NCI-H1048 (cell line): Measurements from ENCODE around the gene MAP10.

Source experiments
- DNase-seq: peaks from one replicate; lab custom pipeline; 2025; lab: John Stamatoyannopoulos, UW

Gene MAP10

DNA sequence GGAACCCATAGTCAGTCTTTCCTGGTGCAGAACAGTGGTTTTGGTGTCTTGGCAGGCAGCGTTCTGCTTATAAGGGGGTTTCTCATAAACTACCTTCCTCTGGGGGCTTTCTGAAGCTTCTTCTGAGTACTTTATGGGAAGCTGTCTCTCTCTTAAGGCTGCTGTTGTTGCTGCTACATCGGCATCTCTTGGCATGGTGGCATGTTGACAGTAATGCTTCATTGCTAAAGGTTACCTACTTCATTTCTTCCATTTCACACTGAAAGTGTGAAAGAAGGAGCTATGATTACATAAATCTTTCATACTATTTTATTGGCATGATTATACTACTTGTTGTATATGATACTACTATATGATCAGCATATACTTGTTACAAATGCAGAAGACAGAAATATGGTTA is 6.3 kb upstream of the MAP10 start:
- DNase-seq = no peak

DNA sequence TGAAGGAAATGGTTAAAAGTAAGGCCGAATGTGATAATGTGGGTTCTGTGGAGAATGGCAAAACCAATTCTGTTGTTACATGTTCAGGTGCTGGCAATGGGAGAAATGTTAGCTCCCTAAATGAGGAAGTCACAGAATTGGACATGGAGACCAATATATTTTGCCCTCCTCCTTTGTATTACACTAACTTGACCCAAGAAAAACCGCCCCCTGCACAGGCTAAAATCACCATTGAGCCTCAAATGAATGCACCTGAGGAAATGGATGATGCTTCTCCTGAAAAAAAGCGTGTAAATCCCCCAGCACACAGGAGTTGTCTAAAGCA is 932 bp downstream of the MAP10 start:
- no peak for DNase-seq

DNA sequence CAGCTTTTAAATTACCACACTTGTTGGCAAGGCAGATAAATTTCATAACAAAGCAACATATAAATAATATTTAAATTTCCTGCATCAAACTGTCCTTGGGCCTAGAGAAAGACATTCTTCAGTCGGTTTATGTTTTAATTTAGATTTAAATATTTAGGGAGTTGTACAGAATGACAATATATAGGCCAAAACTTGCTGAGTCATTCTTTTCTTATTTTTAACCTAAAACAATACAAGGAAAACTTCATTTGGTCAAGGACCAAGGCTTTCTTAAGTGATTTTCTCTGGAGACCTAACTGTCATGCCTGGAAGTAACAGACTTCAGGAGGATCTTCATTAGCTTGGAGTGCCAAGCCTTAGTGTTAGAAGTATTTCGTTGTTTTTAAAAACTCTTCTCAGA is 5.6 kb downstream of the MAP10 start:
- no peak for DNase-seq

DNA sequence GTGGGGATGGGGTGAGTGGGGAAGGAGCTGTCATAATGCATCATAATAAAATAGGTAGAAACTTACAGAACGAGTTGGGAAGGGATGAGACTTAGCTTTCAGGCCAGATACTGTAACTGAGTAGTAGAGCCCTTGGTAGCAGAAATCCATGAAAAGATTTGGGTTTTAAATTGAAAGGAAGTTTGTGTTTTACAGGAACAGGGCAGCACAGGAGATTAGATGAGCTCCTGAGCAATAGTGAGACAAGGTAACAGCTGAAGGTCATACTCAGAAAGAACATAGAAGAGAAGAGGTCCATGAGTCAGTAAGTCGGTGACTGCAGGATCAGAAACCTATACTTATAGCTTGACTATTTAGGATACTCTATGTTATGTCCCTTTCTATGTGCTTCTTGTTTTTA is 7.3 kb downstream of the MAP10 start:
- no peak for DNase-seq

DNA sequence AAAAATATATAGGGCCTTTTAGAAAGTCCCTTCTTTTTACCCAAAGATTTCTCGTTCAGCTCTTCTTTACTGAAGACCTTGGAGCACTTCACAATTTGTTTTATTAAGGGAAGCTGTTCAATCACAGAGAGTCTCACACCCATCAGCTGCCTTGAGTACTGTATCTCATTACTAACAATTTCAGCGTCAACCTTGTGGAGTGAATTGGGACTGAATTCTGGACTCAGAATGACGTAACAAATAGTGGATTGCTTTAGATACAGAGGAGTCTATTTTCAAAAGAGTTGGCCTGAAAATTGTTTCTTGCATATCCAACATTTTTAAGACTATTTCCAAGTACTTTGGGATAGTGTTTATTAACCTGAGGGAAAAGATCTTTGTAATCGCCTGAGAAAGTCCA is 7.9 kb downstream of the MAP10 start:
- DNase-seq = no peak

DNA sequence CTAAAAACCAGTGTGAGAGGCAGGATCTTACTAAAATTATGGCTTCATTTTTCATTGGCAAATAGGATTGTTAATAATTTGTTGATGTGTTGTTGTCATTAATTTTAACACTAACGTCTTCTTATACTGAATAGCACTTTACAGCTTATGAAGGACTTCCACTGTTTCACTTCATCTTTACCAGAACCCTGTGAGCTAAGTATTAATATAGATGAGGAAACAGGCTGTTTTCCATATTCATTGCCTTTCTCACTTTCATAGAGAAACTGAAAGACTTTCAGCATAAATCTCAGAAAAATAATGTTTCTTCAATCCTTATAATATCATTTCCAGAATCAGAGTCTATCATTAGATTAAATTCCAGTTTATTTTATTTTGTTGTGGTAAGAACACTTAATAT is 8.5 kb downstream of the MAP10 start:
- DNase-seq = no peak

DNA sequence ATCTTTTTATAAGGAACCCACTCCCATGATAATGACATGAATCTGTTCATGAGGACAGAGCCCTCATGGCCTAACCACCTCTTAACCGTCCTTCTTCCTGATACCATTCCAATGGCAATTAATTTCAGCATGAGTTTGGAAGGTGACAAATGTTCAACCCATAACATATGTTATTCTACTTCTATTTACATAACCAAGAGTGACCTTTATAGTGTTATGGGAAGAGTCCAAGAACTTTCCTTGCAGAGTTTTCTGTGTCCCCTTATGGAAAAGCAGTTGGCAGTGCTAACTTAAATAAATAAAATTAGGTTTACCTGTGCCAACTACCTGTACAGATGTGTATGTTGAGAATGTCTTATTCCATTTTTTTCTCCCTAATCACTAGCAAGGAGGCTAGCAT is 11.1 kb downstream of the MAP10 start:
- DNase-seq = no peak

DNA sequence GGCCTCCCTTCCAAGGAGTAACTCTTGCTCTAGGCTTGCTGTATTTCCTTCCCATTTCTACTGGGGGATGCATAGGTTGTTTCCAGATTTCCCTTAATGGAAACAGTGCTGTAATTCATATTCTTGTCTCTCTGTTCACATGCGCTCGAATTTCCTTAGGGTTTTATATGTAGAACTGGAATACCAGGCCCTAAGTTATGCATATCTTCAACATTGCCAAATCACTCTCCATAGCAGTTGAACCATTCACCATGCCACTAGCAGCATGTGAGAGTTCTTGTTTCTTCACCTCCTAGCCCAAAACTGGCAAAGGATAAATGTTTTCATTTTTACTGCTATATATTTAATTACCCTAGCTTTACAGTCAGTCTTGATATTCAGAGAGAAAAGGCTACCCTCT is 12.8 kb downstream of the MAP10 start:
- DNase-seq = no peak

DNA sequence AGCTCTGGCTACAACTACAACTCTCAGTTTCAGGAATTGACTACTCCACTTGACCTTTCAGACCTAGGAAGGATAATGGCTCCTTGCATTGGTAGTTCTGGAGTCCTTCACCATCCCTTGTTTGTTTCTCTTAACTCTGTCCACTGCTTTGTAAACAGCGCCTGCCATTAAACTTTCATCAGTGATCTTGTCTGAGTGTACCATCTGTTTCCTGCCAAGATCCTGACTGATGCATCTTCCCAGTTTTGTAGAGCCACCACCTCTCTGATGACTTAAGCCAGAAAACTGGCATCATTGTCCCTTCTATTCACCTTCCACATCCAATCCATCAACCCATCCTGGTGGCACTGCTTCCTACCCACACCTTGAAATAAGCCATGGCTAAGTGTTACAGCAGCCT is 15.2 kb downstream of the MAP10 start:
- no peak for DNase-seq

DNA sequence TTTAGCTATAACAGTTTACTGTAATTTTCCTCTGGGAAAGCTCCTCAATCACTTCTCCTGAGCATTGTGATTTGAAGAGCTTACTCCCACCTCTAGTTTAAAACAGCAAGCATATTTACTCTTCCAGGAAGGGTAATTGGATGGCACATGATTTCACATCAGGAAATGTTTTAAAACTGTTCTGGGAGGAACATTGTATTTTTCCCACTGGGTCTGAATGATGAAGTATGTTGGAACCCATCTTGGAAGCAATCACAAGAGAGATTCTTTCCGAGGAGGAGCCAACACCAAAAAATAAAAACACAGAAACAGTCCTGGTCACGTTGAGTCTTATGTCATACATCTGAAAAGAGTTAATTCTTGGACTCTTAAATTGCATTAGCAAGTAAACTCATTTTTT is 17.3 kb downstream of the MAP10 start:
- DNase-seq = no peak

DNA sequence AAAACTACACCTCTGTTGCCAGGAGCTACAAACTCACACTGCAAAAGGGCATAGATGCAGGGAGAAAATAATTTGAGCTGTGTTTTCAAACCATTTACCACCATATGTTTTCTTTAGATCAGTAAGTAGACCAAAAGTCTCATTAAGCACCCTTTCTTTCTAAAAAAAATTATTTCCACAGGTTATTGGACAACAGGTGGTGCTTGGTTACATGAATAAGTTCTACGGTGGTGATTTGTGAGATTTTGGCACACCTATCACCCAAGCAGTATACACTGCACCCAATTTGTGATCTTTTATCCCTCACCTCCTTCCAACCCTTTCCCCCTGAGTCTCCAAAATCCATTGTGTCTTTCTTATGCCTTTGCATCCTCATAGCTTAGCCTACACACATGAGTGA is 21.1 kb downstream of the MAP10 start:
- DNase-seq = no peak

DNA sequence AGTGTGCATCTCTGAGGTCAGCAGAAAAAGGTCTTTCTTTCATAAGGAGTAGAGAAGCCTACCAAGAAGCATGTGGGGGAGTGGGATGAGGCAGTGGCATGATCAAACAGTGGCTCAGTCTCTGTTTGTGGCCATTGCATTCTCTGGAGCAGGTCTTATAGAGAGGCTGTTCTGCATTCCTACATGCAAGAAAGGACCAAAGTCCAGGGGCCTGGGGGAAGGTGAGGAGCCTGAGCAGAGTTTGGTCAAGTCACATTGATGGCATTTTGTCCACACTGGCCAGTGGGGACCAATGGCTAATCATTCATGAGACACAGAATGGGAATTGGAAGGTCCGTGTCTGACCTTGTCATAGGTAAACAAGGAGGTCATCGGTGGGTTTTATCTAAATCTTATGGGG is 25.4 kb downstream of the MAP10 start:
- DNase-seq = no peak

DNA sequence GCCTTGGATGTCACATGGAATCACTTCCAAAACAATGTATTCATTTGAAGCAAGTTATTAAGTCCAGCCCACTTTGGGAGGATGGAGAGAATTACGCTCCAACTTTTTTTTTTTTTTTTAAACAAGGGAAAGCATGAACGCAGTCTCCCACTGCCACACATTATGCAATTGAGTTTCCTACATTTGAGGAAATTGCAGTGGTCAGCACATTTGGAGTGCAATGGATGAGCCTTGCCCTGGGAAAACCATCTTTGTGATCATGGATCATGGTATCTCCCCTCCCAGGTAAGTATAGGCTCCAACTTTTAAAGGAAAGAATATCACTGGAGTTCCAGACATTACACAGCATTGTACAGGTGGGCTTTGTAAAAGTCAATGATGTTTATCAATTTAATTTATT is 26.7 kb downstream of the MAP10 start:
- DNase-seq = no peak

DNA sequence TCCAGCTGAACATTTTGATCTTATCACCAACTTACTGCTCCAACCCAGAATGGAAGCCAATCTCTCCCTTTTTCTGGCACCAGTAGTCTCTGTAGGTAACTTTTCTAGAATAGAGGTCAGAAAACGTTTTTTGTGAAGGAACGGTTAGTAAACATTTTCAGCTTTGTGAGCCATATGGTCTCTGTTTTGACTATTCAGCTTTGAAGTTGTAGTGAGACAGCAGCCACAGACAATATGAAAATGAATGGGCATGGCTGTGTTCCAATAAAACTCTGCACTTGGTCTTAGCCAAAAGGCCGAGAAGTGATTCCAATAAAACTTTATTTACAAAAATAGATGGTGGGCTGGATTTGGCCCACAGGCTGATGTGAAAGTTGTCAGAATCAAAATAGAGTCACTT is 28.9 kb downstream of the MAP10 start:
- DNase-seq = no peak

DNA sequence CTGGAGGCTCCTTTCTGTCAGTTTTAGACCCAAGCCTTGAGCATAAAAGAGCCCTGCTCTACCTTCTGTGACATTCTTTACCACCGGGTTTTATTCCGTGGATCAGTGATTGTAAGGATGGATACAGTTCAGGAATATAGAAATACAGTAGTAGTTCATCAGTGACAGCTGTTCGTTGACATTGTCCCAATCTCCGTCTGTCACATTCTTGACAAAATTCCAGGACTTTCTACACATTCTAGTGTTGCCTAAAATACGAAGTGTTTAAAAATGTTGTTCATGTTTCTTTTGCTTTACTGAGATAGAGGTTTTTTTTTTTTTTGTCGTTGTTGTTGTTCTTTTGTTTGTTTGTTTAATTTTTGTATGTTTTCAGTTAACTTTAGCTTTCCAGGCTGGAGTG is 29.9 kb downstream of the MAP10 start:
- DNase-seq = no peak

DNA sequence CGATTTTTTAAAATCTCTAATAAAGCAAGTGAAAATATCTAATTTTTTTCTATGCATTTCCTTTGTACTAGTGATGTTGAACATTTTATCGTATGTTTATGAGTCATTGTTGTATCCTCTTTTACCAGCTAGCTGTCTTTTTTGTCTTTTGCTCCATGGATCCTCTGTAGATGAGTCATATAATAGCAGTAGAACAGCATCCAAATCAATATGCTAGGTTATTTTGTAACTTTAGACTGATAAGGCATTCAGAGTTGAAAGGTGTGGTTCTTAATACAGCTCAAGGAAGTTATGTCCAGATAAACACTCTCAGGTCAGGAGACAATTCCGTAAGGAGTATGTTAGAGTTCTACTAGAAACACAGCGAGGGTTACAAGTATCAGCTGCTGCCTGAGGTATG is 31.9 kb downstream of the MAP10 start:
- DNase-seq = no peak

DNA sequence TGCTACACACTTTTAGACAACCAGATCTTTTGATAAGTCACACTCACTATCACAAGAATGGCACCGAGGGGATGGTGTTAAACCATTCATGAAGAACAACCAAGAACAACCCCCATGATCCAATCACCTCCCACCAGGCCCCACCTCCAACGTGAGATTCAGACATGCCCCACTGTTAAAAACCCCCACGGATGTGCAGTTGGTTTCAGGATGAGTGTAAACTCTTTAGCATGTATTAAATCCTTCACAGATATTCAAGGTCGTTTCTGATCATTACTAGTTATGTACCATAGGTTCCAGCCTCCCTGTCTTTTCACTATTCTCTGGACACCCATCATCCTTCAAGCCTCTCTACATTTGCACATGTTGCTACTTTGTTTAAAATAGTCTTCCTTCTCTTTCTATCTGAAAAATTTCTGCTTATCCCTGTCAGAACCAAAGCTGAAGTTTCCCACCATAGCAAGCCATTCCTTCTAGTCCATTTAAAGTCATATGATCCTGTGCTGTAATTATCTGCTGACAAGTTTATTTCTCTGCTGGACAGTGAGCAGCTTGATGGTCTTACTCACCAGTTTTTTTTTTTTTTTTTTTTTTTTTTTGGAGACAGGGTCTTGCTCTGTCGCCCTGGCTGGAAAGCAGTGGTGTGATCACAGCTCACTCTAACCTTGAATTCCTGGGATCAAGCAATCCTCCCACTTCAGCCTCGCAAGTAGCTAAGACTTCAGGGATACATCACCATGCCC is 36.8 kb downstream of the MAP10 start:
- DNase-seq = no peak

DNA sequence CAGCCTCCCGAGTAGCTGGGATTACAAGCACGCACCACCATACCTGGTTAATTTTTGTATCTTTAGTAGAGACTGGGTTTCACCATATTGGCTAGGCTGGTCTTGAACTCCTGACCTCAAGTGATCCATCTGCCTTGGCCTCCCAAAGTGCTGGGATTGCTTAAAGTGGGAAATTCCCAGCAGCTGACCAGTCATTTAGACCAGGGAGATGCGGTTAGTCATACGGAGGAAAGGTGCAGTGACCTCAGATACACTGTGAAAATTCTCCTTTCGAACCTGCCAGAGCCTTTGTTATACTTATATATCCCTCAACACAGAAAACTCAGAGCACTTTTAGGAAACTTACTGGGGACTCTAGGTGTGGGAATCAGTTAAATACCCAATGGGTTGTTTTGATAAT is 39.6 kb downstream of the MAP10 start:
- DNase-seq = no peak

DNA sequence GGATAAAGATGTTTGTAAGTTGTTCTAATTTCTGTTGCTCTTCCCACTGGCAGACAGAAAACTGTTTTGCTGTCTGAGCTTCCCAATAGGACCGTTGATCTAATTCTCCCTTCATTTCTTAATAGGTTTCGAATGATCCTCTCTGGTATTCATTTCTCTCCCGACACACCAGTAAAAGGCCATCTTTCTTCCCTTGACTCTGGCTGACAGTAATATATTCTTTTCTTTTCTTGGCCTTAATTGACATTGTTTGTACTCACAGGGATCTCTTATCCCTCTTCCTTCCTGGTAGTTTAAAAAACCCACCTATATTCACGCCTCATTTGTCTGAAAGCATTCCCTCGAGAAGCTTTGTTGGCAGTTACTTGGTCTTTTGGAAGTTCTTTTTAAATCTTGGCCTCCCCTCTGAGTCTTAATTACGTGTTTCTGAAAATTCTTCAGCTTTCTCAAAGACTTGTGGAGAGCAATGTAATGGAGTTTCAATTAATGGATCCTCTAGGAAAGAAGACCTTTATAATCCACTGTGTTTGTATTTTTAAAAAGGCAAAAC is 40.3 kb downstream of the MAP10 start:
- no peak for DNase-seq

DNA sequence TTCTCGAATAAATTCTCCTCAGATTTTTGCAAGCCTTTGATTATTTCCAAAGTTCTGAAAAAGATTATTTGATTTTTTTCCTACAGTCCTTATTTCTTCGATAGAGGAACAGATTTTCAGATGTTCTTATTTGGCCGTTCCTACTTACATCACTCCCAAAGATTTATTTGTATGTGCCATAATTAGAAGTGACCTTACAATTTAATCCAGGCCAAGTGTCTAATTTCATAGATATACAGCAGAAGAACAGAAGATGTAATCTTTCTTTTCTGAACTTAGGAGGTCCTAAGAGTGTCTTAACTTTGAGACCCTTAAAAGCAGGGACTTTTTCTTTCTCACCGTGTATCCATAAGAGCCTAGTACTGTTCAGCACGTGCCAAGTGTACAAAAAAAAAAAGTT is 46.3 kb downstream of the MAP10 start:
- DNase-seq = no peak

DNA sequence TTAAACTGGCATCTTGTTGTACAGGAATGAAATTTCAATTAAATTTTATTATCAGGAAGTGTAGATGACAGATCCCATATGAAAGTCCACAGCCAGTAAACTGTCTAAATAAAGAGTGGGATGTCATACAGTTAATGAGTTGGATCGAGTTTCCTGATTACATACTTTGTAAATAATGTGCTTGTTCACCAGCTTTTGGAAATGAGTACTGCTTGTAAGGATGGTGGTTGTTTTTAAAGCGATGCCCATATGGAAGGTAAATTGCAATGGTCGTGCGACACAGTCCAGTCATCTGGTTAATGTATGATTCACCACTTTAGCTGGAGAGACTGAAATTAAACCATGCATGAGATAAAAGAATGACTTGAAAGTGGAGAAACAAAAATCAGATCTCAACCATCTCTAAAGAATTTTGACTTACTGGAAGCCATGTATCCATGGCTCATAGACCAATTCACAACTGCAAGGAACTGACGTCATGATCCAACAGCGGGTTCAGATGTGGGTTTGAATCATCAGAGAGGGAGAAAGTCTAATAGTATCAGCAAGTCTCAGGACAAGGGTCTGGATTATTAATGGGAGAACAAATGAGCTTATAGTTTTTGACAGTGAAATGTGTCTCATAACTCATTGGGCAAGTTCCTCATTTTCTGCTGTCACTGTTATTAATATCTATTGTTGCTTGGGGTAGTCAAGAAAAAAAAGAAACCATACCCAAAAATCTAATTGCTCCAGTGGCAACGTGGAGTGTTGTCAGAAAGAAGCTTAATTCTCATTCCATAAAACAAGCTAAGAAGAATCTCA is 49.0 kb downstream of the MAP10 start:
- DNase-seq = no peak

DNA sequence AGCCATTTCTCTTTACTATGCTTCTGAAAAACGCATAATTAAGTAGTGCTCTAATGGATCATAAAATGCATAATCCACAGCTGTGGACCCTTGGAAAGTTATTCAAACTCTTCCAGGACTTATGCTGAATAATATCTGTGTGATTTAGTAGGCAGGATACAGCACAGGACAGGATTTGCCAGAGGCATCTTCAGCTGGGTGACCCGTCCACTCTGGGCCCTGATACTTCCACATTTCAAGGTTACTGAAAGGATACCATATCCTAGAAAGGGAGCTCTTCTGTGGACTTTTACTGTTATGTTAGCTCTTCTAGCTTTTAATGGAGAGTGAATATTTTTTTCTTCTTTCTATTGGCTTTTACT is 49.6 kb downstream of the MAP10 start:
- no peak for DNase-seq

DNA sequence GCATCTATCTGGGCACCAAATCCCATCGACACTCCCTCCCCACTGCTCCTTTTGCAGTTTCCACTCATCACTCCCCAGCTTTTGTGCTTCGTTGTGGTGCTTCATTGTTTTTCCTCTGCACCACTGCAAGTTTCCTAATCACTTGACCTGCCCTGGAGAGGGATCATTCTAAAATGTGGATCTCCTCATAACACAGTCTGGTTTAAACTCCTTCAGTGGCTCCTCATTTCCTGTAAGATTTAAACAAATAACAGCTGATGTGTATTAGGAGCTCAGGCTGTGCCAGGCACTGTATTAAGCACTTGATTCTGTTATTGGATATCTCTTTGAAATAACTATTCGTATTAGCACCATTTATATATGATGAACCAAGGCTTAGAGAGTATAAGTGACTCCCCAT is 51.3 kb downstream of the MAP10 start:
- no peak for DNase-seq
